Measurements from ENCODE around the gene UPK3BL2. TPM values are rescaled to one million over a fixed set of nuclear protein-coding genes. Genes with fewer than 3 reads are reported as not detected.
"Not testable (repeated sequence)": the region's sequence is repeated elsewhere in the genome, so short reads cannot be mapped to it uniquely, and the experiment has no call there.

The UPK3BL2 gene
- total RNA-seq, 1 experiment from 2014 or later: 4.6 TPM

GRCh38 chr7:102515889-102516288, 27.6 kb downstream of the UPK3BL2 start:
- no CpG with 5 or more reads among the region's 3 CpGs for WGBS (ENCODE audit: extremely low coverage, insufficient read length, low lambda C conversion rate)
- not testable (repeated sequence) for H2BK20ac ChIP-seq (ENCODE audit: low read depth, low read length, poor library complexity, severe bottlenecking); H4K91ac ChIP-seq (ENCODE audit: insufficient read length, low read depth, low read length); H3K27me3 Mint-ChIP-seq (ENCODE audit: low read depth); H3T11ph ChIP-seq (ENCODE audit: low read length); H3K9me3 Mint-ChIP-seq; H3K79me1 ChIP-seq (ENCODE audit: insufficient read depth, low read depth, low read length, poor library complexity, severe bottlenecking); H3K4me1 ChIP-seq (ENCODE audit: insufficient read depth, low read length); H2BK5ac ChIP-seq (ENCODE audit: insufficient read length, low read length); H3K4me3 Mint-ChIP-seq; H3K36me3 Mint-ChIP-seq (ENCODE audit: insufficient read depth in 1 of 3, low read depth in 3 of 3); H2BK120ac ChIP-seq (ENCODE audit: low read depth, low read length, poor library complexity, severe bottlenecking); H3K4me2 ChIP-seq (ENCODE audit: insufficient read depth, insufficient read length, low read length); H2AK5ac ChIP-seq (ENCODE audit: insufficient read length, low read length); H3K4ac ChIP-seq (ENCODE audit: low read depth, low read length); H3K56ac ChIP-seq (ENCODE audit: insufficient read length, low read depth, low read length); H3K23me2 ChIP-seq (ENCODE audit: insufficient read length, low read depth, low read length, poor library complexity, severe bottlenecking); H2BK15ac ChIP-seq (ENCODE audit: low read depth, low read length); H2BK12ac ChIP-seq (ENCODE audit: insufficient read length, low read depth, low read length); H2AFZ ChIP-seq (ENCODE audit: low read length); H3K18ac ChIP-seq (ENCODE audit: insufficient read length, low read depth, low read length); H3K27me3 ChIP-seq (ENCODE audit: insufficient read depth, low read length); H3K79me2 ChIP-seq (ENCODE audit: insufficient read depth, low read length); H4K5ac ChIP-seq (ENCODE audit: insufficient read length, low read depth, low read length); H3K4me1 Mint-ChIP-seq; H3K9me3 ChIP-seq (ENCODE audit: control insufficient read depth, low read depth, low read length); H3K27ac Mint-ChIP-seq; H3K23ac ChIP-seq (ENCODE audit: insufficient read length, low read depth, low read length); H3K14ac ChIP-seq (ENCODE audit: insufficient read depth, low read length); DNase-seq; H3K27ac ChIP-seq (ENCODE audit: insufficient read length, low read depth, low read length); H4K20me1 ChIP-seq (ENCODE audit: control insufficient read depth, insufficient read depth, insufficient read length); H3K9ac ChIP-seq (ENCODE audit: extremely low read depth, insufficient read length, low read length); H4K8ac ChIP-seq (replicated peaks; ENCODE audit: insufficient read length, low read depth, low read length)

- not testable (repeated sequence) for H3K14ac ChIP-seq (ENCODE audit: insufficient read depth, low read length); H3K23ac ChIP-seq (ENCODE audit: insufficient read length, low read depth, low read length); H3K79me1 ChIP-seq (ENCODE audit: insufficient read depth, low read depth, low read length, poor library complexity, severe bottlenecking); H3K18ac ChIP-seq (ENCODE audit: insufficient read length, low read depth, low read length); H3K79me2 ChIP-seq (ENCODE audit: insufficient read depth, low read length); H3K56ac ChIP-seq (ENCODE audit: insufficient read length, low read depth, low read length); H2BK120ac ChIP-seq (ENCODE audit: low read depth, low read length, poor library complexity, severe bottlenecking); H3K9me3 Mint-ChIP-seq; H4K5ac ChIP-seq (ENCODE audit: insufficient read length, low read depth, low read length); H3K27ac Mint-ChIP-seq; H2BK5ac ChIP-seq (ENCODE audit: insufficient read length, low read length); H3K4me3 Mint-ChIP-seq; H3K4me1 ChIP-seq (ENCODE audit: insufficient read depth, low read length); H2BK12ac ChIP-seq (ENCODE audit: insufficient read length, low read depth, low read length); H2AK5ac ChIP-seq (ENCODE audit: insufficient read length, low read length); H3K23me2 ChIP-seq (ENCODE audit: insufficient read length, low read depth, low read length, poor library complexity, severe bottlenecking); H3K9ac ChIP-seq (ENCODE audit: extremely low read depth, insufficient read length, low read length); H3K4me1 Mint-ChIP-seq; H4K8ac ChIP-seq (replicated peaks; ENCODE audit: insufficient read length, low read depth, low read length); H4K20me1 ChIP-seq (ENCODE audit: control insufficient read depth, insufficient read depth, insufficient read length); H2BK20ac ChIP-seq (ENCODE audit: low read depth, low read length, poor library complexity, severe bottlenecking); H3T11ph ChIP-seq (ENCODE audit: low read length); H2AFZ ChIP-seq (ENCODE audit: low read length); H3K36me3 Mint-ChIP-seq (ENCODE audit: insufficient read depth in 1 of 3, low read depth in 3 of 3); H3K27me3 ChIP-seq (ENCODE audit: insufficient read depth, low read length); DNase-seq; H4K91ac ChIP-seq (ENCODE audit: insufficient read length, low read depth, low read length); H3K4ac ChIP-seq (ENCODE audit: low read depth, low read length); H3K27me3 Mint-ChIP-seq (ENCODE audit: low read depth); H3K4me2 ChIP-seq (ENCODE audit: insufficient read depth, insufficient read length, low read length); H3K27ac ChIP-seq (ENCODE audit: insufficient read length, low read depth, low read length); H2BK15ac ChIP-seq (ENCODE audit: low read depth, low read length); H3K9me3 ChIP-seq (ENCODE audit: control insufficient read depth, low read depth, low read length)
- WGBS (ENCODE audit: extremely low coverage, insufficient read length, low lambda C conversion rate): no CpG with 5 or more reads among the region's 15 CpGs
These were observed 28.4 kb downstream of the UPK3BL2 start for GRCh38 chr7:102514881-102515721.

All from H9 (cell line).